HepG2 (cell line): ENCODE measurements around the gene NMBR. TPM values are rescaled to one million over a fixed set of nuclear protein-coding genes. Genes with fewer than 3 reads are reported as not detected.

Source experiments
- ATAC-seq: fragments of 200-7000 bp; cut with Tn5 transposase; 3 replicates; pipeline ENCODE4 v1.9.1; 2020; ENCODE audit warnings: mild to moderate bottlenecking, moderate library complexity
- BruUV-seq: library from RNA; stranded (reverse); fragments of 400-500 nt; replicated peaks from 2 replicates; lab custom pipeline; 2021; lab: Mats Ljungman, UMichigan
- CTCF ChIA-PET: fragments of 300-600 bp; formaldehyde crosslinking; extraction: SDS; loops from one replicate; lab custom pipeline; 2021; ENCODE audit warnings: low total read pairs, inconsistent platforms, low intra/inter-chr PET ratio; lab: Yijun Ruan, JAX
- POLR2A ChIA-PET: fragments of 350-600 bp; sonication (Branson Sonifier 250); formaldehyde crosslinking; loops from one replicate; lab custom pipeline; 2020; ENCODE audit warnings: antibody characterized with exemption, inconsistent platforms; lab: Yijun Ruan, JAX
- DNase-seq: peaks from one replicate; pipeline ENCODE4 v3.0.0-alpha.2; 2015; ENCODE audit warnings: low spot score
- FAIRE-seq: peaks from 3 replicates; lab custom pipeline; 2011; peaks lifted over from hg19 to GRCh38; lab: Jason Lieb, UNC
- H2AFZ ChIP-seq: one replicate; pipeline ENCODE4 v1.6.1; 2011; ENCODE audit warnings: low read length, inconsistent platforms
- H3K27ac ChIP-seq: fragments of 300-600 bp; 3 replicates; pipeline ENCODE4 v1.8.0; 2011; ENCODE audit warnings: mixed run types, mild to moderate bottlenecking, mixed read lengths, low read length, inconsistent platforms; ENCODE audit not compliant: insufficient read depth; ENCODE audit errors: extremely low read length
- H3K27me3 ChIP-seq, 2 experiments: fragments of 200-600 bp in 1 of 2; 2 replicates in 1 of 2; 3 replicates in 1 of 2; pipeline versions ENCODE4 v1.6.0 to v1.8.0; 2011; ENCODE audit warnings: low read length in 2 of 2, mild to moderate bottlenecking in 2 of 2, moderate library complexity in 2 of 2, inconsistent platforms in 1 of 2; ENCODE audit not compliant: insufficient read depth in 2 of 2, control insufficient read depth in 1 of 2
- H3K36me3 ChIP-seq, 2 experiments: fragments of 200-600 bp in 1 of 2; replicated peaks in 1 of 2; 2 replicates in 1 of 2; 3 replicates in 1 of 2; pipeline versions ENCODE4 v1.5.1 to v1.8.0; 2011; ENCODE audit warnings: low read length in 2 of 2, inconsistent platforms in 1 of 2; ENCODE audit not compliant: insufficient read depth in 2 of 2, control insufficient read depth in 1 of 2
- H3K4me1 ChIP-seq: 2 replicates; pipeline ENCODE4 v1.5.1; 2012; ENCODE audit warnings: low read length, inconsistent platforms; ENCODE audit not compliant: insufficient read depth
- H3K4me2 ChIP-seq: 2 replicates; pipeline ENCODE4 v1.6.0; 2011; ENCODE audit warnings: low read depth, low read length, inconsistent platforms
- H3K4me3 ChIP-seq, 3 experiments: fragments of 200-600 bp in 1 of 3; sonication (generic), shearing (Covaris generic) in 1 of 3; replicated peaks in 1 of 3; 2 replicates each; pipeline ENCODE4 v1.5.1; 2011 to 2016; ENCODE audit warnings: low read length in 3 of 3, inconsistent platforms in 2 of 3, low read depth in 2 of 3, mild to moderate bottlenecking in 2 of 3, control low read depth in 1 of 3, mixed read lengths in 1 of 3; ENCODE audit not compliant: insufficient read depth in 1 of 3
- H3K79me2 ChIP-seq: one replicate; pipeline ENCODE4 v1.6.1; 2011; ENCODE audit warnings: low read length, inconsistent platforms; ENCODE audit not compliant: insufficient read depth
- H3K9ac ChIP-seq: 2 replicates; pipeline ENCODE4 v1.6.0; 2011; ENCODE audit warnings: mild to moderate bottlenecking, low read depth, low read length, inconsistent platforms; ENCODE audit not compliant: insufficient read depth
- H3K9me3 ChIP-seq: 2 replicates; pipeline ENCODE4 v1.5.1; 2012; ENCODE audit warnings: mild to moderate bottlenecking, low read length
- H4K20me1 ChIP-seq: 2 replicates; pipeline ENCODE4 v1.6.0; 2011; ENCODE audit warnings: inconsistent platforms, mild to moderate bottlenecking, low read length, moderate library complexity; ENCODE audit not compliant: insufficient read depth
- BHLHE40 ChIP-seq: IDR thresholded peaks from 2 replicates; pipeline ENCODE4 v1.6.1; 2011; ENCODE audit warnings: low read length, improper control_type of control experiment
- FOXK1 ChIP-seq: sonication (generic); formaldehyde crosslinking; IDR thresholded peaks from 2 replicates; pipeline ENCODE4 v1.4.0; 2020; ENCODE audit warnings: low read depth, missing genetic modification reagents, borderline replicate concordance
- IRF1 ChIP-seq: sonication (generic); formaldehyde crosslinking; IDR thresholded peaks from 2 replicates; pipeline ENCODE4 v1.4.0; 2020; ENCODE audit warnings: low read depth, mild to moderate bottlenecking, missing genetic modification reagents
- MEF2D ChIP-seq: sonication (generic); formaldehyde crosslinking; IDR thresholded peaks from 2 replicates; pipeline ENCODE4 v1.5.1; 2020; ENCODE audit warnings: mild to moderate bottlenecking, missing genetic modification reagents
- ONECUT2 ChIP-seq: sonication (generic); formaldehyde crosslinking; IDR thresholded peaks from 2 replicates; pipeline ENCODE4 v1.4.0; 2020; ENCODE audit warnings: missing genetic modification reagents
- REPIN1 ChIP-seq: sonication (generic); formaldehyde crosslinking; IDR thresholded peaks from 2 replicates; pipeline ENCODE4 v1.8.0; 2022; ENCODE audit warnings: missing genetic modification reagents, low read depth, mild to moderate bottlenecking, borderline replicate concordance
- SMAD3 ChIP-seq: sonication (generic); formaldehyde crosslinking; IDR thresholded peaks from 2 replicates; pipeline ENCODE4 v1.4.0; 2020; ENCODE audit warnings: missing genetic modification reagents
- U2AF2 ChIP-seq: fragments of 200-400 bp; formaldehyde crosslinking; IDR thresholded peaks from 2 replicates; pipeline ENCODE4 v1.6.1; 2017; ENCODE audit warnings: low read depth, mild to moderate bottlenecking, low read length
- ZNF367 ChIP-seq: sonication (generic); formaldehyde crosslinking; IDR thresholded peaks from 2 replicates; pipeline ENCODE4 v1.4.0; 2020; ENCODE audit warnings: missing genetic modification reagents, borderline replicate concordance
- ZNF563 ChIP-seq: sonication (generic); formaldehyde crosslinking; IDR thresholded peaks from 2 replicates; pipeline ENCODE4 v1.8.0; 2022; ENCODE audit warnings: mild to moderate bottlenecking, moderate library complexity, missing genetic modification reagents
- WGBS: methylation state at CpG from one replicate; pipeline ENCODE4 v1.1.6; 2017; ENCODE audit warnings: low lambda C conversion rate; 5-methylcytosine and 5-hydroxymethylcytosine counted together
- in situ Hi-C: cut with HindIII; loops from 2 replicates; pipeline ENCODE4 v1.10.0; 2017; ENCODE audit warnings: low pct_unique_long_range_greater_than_20kb; ENCODE audit not compliant: extremely low pct_ligation_motif_present
- intact Hi-C: fragments of 100-400 bp; cut with micrococcal nuclease; formaldehyde crosslinking; loops from one replicate; pipeline ENCODE4 v1.10.0; 2022; ENCODE audit not compliant: unreplicated experiment
- polyA plus RNA-seq, 8 experiments: library from polyadenylated mRNA; depleted of rRNA in 3 of 8; stranded (reverse) in 7 of 8; unstranded in 1 of 8; fragments of >200 nt; fragmentation: Illumina TruSeq in 4 of 8; extraction: Trizol in 4 of 8; gene quantifications; 2 replicates each; pipeline versions ENCODE4 v1.2.1 to v1.2.3, GENCODE V29; 2011 to 2016; ENCODE audit warnings: low read depth in 4 of 8, missing spikeins in 1 of 8, mixed read lengths in 1 of 8; ENCODE audit not compliant: insufficient read depth in 1 of 8
- total RNA-seq, 5 experiments: library from RNA; depleted of rRNA; stranded (reverse); fragments of >200 nt; fragmentation: Illumina TruSeq; extraction: Trizol; gene quantifications; 2 replicates each; pipeline ENCODE4 v1.2.3, GENCODE V29; 2016; ENCODE audit warnings: low read depth in 1 of 5
- TF ChIP-seq, protein P1 (sequence below): IDR thresholded peaks from 2 replicates; pipeline ENCODE4 v1.6.1; 2016; ENCODE audit warnings: low read depth, borderline replicate concordance

NMBR gene
- total and polyA plus RNA-seq, 2 of the 13 experiments (the other 11 are each of a cell fraction or from before 2014, with no cell fraction given), result not detected

DNA sequence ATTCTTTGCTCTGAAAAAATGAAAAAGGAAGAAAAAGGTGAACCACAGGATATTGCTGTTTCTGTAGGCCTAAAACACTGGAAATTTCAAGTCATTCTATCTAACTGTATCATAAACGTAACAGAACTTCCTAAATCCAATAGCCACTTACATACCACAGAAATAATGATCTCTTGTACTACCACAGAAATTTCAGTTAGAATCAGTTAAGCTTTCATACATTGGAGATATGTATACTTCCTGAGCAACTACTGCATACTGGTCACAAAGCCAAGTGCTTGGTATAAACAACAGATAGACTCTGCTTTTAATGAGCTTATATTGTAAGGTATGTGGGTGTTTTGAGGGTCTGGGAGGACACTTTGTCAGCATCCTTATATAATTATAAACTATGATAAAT is 38.7 kb upstream of the NMBR start:
- H3K9ac ChIP-seq, result no peak overlapping the region
- no peaks in the 10 kb centered on the region for H3K4me1 ChIP-seq
- ATAC-seq (no peak), DNase-seq (no peak), FAIRE-seq (no peak)
- H3K4me2 ChIP-seq, result no peak overlapping the region
- BruUV-seq, result no TSS peak
- ChIA-PET POLR2A (no interaction called here), CTCF (no interaction called here)
- no peaks in the 10 kb centered on the region for H3K9me3 ChIP-seq
- no peaks in the 10 kb centered on the region for H3K27me3 ChIP-seq
- in situ Hi-C loops (no loop called here), intact Hi-C loops (no loop called here)
- no peak for TF ChIP-seq ZNF367 (CRISPR knock-in tag)
- TF ChIP-seq IRF1 (CRISPR knock-in tag), result no peak
- TF ChIP-seq BHLHE40, result no peak
- TF ChIP-seq REPIN1 (CRISPR knock-in tag), result no peak
- TF ChIP-seq ZNF563 (CRISPR knock-in tag), result no peak
- no peak for TF ChIP-seq ONECUT2
- TF ChIP-seq, protein P1, sequence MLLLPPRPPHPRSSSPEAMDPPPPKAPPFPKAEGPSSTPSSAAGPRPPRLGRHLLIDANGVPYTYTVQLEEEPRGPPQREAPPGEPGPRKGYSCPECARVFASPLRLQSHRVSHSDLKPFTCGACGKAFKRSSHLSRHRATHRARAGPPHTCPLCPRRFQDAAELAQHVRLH (CRISPR knock-in tag), result no peak
- TF ChIP-seq U2AF2, result no peak
- TF ChIP-seq FOXK1 (CRISPR knock-in tag), result no peak
- no peak for TF ChIP-seq MEF2D (CRISPR knock-in tag)
- no peak for TF ChIP-seq SMAD3
- H2AFZ ChIP-seq, result no peak overlapping the region
- H3K4me3 ChIP-seq, result no peak overlapping the region
- no peaks in the 10 kb centered on the region for H4K20me1 ChIP-seq
- 97% methylated on average over 1 of the region's 1 CpG for WGBS
- H3K36me3 ChIP-seq, result peaks cover 0 to 10% of the 10 kb centered on the region in 2 experiments; a peak in 3 of 5 replicates
- H3K27ac ChIP-seq, result no peak overlapping the region
- no peaks in the 10 kb centered on the region for H3K79me2 ChIP-seq
